Activated CD4-positive, alpha-beta T cell treated with anti-CD3 and anti-CD28 coated beads, Interleukin-2, amount 50 U/mL, for 16 hours (primary cell): ENCODE results near the gene SPTBN1.

Experiments used
- DNase-seq: peaks from one replicate; pipeline ENCODE4 v3.0.0-alpha.2; 2020

Gene SPTBN1

GRCh38 chr2:54455563-54456361 lies at the start of gene SPTBN1:
Gene SPTBN1, plus strand, starts transcription at chr2:54456327. Its CDS starts 70,092 bp downstream, at chr2:54526419.
- no peak for DNase-seq

- DNase-seq = no peak
Measured at GRCh38 chr2:54407693-54408092, 48.4 kb upstream of the SPTBN1 start.

GRCh38 chr2:54408288-54408687 lies 47.8 kb upstream of the SPTBN1 start:
- no peak for DNase-seq

GRCh38 chr2:54409752-54410151 lies 46.4 kb upstream of the SPTBN1 start:
- DNase-seq = no peak

- DNase-seq = no peak
Measured at GRCh38 chr2:54411801-54412354, 44.2 kb upstream of the SPTBN1 start.

- no peak for DNase-seq
Measured at GRCh38 chr2:54416166-54416813, 39.8 kb upstream of the SPTBN1 start.

- no peak for DNase-seq
Measured at GRCh38 chr2:54416938-54417337, 39.2 kb upstream of the SPTBN1 start.

GRCh38 chr2:54417577-54417976 lies 38.5 kb upstream of the SPTBN1 start:
- DNase-seq = no peak

GRCh38 chr2:54419388-54419787 lies 36.7 kb upstream of the SPTBN1 start:
- no peak for DNase-seq

- DNase-seq = no peak
Measured at GRCh38 chr2:54419855-54420523, 36.1 kb upstream of the SPTBN1 start.

- no peak for DNase-seq
Measured at GRCh38 chr2:54420524-54421172, 35.5 kb upstream of the SPTBN1 start.

GRCh38 chr2:54422072-54422581 lies 34.0 kb upstream of the SPTBN1 start:
- DNase-seq = peak; percentile 31

- no peak for DNase-seq
Measured at GRCh38 chr2:54423213-54423612, 32.9 kb upstream of the SPTBN1 start.

GRCh38 chr2:54424555-54425163 lies 31.5 kb upstream of the SPTBN1 start:
- no peak for DNase-seq

- DNase-seq = no peak
Measured at GRCh38 chr2:54428108-54428831, 27.9 kb upstream of the SPTBN1 start.

GRCh38 chr2:54429054-54429453 lies 27.1 kb upstream of the SPTBN1 start:
- DNase-seq = no peak

- no peak for DNase-seq
Measured at GRCh38 chr2:54429811-54430551, 26.1 kb upstream of the SPTBN1 start.

- DNase-seq = no peak
Measured at GRCh38 chr2:54430649-54431048, 25.5 kb upstream of the SPTBN1 start.

- DNase-seq = no peak
Measured at GRCh38 chr2:54432251-54433015, 23.7 kb upstream of the SPTBN1 start.

GRCh38 chr2:54434229-54434628 lies 21.9 kb upstream of the SPTBN1 start:
- DNase-seq = no peak
